ENCODE data around the gene INPP4B. TPM values are rescaled to one million over a fixed set of nuclear protein-coding genes. Genes with fewer than 3 reads are reported as not detected.

Gene INPP4B
- total RNA-seq: 1.3 and 3.9 TPM in 2 replicates

DNA sequence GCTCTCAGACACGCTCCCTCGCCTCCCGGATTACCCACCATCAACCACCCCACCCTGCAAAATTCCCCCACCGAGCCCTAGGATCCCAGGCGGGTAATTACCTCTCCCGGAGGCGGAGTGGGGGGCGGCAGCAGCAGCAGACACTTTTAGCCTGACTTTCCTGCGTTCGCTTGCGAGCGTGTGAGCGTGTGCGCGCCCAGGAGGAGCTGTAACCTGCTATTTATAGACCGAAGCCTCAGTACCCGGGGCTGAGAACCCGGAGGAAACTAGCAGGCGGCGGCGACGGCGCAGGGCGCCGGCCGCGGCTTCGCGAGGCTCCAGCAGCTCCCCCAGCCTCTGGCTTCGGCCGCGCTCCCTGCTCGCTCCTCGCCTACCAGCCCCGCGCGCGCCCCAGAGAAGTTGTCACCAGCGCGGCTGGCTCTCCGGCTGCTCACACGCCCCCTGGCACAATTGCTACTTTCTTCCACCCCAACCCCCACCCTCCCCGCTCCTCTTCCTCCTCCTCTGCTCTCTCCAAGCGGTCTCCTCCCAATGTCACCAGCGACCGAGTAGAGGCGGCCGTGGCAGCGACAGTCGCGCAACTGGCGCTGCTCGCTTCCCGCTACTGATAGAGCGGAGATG lies at the start of gene INPP4B:
INPP4B (minus strand) TSS at position 194 of the 621 bp plus-strand sequence.
- no peak for DNase-seq (ENCODE audit: low read depth, low spot score)

DNA sequence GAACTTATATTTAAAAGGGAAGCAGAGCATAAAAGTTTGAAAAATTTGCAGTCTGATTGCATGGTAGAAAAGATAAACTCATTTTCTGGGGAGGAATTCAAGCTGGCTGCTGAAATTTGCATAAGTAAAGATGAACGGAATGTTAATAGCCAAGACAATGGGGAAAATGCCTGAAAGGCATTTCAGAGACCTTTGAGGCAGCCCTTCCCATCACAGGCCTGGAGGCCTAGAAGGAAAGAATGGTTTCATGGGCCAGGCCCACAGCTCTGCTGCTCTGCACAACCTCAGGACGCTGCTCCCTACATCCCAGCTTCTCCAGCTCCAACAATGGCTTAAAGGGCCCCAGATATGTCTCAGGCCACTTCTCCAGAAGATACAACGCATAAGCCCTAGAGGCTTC lies 46.9 kb upstream of the INPP4B start:
- no peak for DNase-seq (ENCODE audit: low read depth, low spot score)

DNA sequence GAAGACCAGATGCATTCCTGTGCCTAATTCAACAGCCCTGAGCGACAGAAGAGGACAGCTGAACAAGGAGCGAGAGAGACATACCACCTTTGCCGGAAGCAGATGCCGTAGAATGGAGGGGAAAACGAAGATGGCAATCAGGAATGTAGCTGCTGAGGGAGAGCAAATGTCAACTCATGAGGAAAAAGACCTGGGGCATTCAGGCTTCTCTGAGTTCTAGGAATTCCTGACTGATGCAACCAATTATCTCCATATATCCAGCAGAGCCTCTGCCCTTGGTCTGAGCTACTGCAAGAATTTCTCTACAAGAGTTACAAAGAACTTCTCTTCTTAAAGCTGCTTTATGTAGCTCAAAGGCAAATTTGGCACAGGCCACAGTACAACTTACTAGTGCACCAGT lies 40.5 kb upstream of the INPP4B start:
- DNase-seq (ENCODE audit: low read depth, low spot score): no peak

DNA sequence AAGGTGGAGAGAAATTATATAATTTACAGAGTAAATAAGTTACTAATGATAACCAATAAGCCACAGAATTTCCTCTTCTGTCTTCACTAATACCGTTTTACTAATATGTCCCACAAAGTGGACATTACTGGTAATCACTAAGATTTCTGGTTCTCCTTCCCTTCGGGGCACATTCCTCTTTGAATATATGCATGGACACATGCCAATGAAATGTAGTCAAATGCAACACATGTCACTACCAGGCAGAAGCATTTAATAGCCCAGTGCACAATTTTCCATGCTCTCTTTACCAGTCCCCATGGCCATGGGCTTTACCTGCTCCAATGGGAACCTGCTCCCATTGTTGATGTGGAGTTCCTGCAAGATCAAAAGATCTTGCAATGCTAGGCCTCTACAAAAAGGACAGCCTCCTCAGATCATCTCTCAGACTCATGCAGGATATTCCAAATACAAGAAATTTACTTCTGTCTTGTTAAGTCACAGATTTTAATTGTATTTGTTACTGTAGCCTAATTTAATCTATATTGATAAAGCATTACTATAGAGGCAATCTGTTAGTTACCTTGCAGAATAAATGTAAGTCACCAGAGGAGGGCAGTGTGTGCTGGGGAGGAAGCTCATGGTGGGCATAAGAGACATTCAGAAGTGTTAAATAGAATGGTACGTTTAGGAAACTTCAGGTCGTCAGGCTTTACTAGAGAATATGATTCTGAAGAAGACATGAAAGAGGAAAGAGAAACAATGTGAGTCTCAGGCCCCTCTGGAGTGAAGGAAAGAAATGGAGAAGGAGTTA lies 37.1 kb upstream of the INPP4B start:
- DNase-seq (ENCODE audit: low read depth, low spot score): no peak

DNA sequence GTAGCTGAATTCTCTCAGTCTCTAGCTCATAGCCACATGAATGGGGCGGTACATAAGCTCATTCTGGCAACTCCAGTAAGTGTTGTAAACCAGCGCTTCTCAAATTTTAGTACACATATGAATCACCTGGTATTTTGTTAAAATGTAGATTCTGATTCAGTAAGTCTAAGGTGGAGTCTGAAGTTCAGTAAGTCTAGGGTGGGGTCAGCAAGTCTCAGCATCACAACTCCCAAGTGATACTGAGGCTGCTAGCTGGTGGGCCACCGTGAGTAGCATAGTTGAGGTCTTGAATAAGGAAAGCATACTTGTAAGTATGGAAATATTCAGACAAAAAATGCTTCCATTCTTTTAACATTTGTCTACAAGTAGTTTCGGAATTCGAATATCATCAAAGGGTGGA lies 36.1 kb upstream of the INPP4B start:
- no peak for DNase-seq (ENCODE audit: low read depth, low spot score)

DNA sequence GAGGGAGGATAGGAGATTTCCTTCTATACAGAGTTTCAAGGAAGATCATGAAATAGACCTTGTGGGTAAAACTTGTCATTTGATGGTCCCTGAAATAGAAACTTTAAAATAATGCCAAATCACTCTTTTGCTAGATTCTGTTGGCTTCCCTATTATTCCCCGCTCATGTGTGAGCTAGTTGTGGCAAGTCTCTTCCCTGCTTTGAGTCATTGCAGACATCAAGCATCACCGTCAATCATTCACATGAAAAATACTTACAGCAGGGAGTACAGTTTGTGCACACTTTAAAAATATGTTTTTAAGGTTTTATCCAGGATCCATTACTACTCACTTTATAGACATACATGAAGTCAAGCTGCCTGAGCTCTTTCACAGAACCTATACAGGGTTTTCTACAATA lies 35.2 kb upstream of the INPP4B start:
- DNase-seq (ENCODE audit: low read depth, low spot score): no peak

DNA sequence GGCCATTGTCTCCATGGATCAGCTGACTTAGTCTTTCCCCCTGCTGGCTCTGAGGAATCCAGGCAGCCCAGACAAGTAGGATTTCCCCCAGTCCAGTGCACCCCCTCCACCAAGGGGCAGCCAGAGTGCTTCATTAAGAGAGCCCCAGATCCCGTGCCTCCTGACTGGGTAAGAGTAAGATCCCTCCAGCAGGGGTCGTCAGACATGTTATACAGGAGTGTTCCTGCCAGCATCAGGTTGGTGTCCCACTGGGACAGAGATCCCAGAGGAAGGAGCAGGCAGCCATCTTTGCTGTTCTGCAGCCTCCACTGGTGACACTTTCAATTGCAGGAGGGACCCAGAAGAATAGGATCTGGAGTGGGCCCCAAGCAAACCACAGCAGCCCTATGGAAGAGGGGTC lies 29.0 kb upstream of the INPP4B start:
- no peak for DNase-seq (ENCODE audit: low read depth, low spot score)

DNA sequence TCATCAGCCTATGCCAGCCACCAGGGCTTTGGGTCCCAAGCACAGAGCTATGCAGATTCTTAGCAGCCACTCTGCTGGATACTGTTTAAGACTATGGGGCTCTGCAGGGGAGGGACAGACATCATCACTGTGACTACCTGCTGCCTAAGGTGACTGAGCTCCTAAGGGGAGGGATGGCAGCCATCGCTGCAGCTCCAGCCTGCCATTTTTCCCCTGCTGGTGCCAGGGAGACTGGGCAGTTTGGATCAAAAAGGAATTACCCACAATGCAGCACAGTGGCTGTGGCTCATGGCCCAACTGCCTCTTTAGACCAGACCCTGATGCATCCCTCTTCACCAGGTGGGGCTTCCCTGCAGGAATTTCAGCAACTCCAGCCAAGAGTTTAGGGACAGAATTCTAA lies 28.6 kb upstream of the INPP4B start:
- no peak for DNase-seq (ENCODE audit: low read depth, low spot score)

DNA sequence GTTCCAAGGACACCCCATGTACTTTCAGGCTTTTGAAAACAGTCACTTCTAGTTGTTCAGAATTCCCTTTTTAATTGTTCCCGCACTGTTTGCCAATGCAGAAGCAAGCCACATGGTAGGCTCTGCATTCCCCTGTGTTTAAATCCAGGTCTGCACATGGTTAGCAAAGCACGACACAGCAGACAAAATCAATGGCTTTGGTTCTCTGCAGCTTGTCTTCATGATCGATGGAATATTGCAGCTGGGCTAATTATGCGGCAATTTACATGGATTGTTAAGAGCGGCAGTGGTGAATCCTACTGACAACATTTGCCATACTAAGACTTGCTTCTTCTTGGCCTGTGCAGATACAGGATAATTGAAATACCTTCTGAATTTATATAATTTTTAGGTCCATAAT lies 20.6 kb upstream of the INPP4B start:
- DNase-seq (ENCODE audit: low read depth, low spot score): no peak

DNA sequence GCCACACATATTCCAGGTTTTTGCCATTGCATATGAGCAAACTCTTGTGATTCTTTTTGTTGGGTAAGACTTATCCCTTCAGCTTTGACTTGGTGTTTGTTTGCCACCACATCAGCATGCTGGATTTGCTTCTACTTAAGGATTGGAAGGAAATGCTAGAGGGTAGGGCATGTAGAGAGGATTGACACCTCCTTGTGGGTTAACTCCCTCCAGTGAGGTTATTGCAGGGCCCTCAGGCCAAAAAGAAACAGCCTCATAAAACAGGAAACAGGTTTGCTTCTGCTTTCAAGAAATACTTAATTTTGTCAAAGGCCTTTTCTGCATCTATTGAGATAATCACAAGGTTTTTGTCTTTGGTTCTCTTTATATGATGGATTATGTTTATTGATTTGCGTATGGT lies 15.2 kb upstream of the INPP4B start:
- DNase-seq (ENCODE audit: low read depth, low spot score): no peak

DNA sequence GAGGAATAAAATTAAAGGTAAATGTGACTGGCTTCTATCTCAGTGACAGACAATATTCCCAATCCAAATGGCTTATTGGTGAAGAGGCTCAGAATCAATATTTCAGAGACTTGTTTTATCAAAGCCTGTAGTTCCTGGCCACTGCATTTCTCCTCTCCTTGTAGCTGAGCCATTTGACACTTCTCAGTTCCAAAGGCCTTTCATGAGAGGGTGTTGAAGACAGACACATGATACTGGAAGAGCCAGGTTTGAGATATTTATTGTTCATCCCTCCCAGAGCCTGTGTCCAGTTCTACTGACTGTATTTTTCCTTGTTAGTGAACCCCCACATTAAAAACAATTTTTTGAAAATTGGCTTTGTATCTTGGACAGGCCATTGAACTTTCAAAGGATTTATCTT lies 12.9 kb upstream of the INPP4B start:
- DNase-seq (ENCODE audit: low read depth, low spot score): no peak

DNA sequence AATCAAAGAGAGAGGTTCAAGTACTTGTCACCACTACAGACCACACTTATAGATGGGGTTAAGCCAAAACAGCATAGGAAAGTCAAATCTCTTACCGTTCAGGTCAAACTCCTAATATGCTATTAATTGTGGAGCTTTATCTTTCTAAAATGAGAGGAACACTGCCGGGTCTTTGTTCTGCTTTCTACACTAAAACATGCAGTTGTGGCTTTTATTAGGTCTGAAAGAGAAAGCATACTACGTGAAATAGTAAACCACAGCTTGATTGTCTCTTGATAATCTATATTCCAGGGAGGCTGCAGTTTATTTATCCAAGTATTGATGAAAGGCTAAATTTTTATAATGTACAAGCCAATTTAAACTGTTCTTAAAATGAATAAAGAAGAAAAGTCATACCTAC lies 12.3 kb upstream of the INPP4B start:
- no peak for DNase-seq (ENCODE audit: low read depth, low spot score)

DNA sequence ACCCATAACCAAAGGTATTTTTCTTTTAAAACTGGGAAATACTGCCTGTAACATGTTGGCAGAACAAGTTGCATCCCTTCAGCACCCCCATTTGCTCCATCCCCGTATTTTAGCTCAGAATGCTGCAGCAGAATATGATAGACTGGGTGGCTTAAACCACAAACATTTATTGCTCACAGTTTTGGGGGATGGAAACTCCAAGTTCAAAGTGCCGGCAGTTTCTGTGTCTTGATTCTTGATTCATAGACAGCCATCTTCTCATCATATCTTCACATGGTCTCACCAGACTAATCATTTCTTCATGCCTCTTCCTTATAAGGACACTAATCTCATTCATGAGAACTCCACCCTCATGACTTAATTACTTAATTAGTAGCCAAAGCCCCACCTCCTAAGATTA lies 10.5 kb upstream of the INPP4B start:
- DNase-seq (ENCODE audit: low read depth, low spot score): no peak

DNA sequence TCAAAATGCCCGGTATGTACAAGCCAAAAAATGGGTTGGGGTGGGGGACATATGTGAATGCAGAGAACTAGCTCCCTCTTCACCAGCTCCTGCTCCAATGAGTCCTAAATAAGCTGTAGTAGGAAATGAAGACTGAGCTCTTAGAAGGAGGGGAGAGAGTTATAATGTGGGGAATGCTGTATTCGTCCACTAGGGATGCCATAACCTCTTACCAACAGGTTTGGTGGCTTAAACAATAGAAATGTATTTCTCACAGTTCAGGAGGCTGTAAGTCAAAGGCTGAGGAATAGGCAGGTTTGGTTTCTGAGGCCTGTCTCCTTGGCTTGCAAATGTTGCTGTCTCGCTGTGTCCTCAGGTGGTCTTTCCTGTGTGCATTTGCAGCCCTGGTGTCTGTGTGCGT lies 4.4 kb upstream of the INPP4B start:
- no peak for DNase-seq (ENCODE audit: low read depth, low spot score)

DNA sequence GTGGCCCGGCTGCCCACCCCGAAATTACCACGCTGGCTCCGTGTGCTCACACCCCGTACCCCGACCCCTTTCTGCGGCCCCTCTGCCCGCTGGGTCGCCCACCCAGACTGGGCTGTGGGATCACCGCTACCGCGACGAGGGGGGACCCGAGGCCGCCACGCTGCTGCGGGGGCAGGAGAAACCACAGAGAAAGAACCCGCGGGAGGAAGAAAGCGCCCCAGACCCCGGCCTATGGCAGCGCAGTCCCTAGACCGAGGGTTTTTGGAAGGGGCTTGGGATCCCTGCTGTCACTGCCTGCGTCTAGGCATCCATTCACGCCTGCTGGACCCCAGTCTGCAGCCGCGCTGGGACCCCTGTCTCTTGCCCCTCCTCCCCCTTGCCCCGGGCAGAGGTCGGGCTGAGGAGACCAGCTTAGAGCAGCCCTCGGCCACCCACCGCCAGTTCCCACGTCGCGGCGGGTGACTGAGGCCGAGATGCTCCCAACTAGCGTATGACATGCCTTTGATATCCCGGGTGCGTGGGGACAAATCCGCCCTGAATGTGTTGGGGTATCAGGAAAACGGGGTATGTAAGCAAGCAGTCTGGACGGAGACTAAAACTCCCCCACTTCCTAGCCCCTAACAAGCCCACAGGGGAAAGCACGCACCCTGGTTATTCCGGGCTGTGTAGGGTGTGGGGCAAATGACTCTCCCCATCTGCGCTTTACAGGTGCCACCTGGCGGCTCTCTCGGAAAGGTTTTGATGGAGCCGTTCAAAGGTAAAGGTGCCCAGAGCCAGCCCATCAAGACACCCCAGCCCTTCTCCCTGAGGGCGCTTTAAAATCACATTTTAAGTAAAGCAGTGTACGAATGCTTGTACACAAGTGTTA lies 862 bp upstream of the INPP4B start:
- no peak for DNase-seq (ENCODE audit: low read depth, low spot score)

DNA sequence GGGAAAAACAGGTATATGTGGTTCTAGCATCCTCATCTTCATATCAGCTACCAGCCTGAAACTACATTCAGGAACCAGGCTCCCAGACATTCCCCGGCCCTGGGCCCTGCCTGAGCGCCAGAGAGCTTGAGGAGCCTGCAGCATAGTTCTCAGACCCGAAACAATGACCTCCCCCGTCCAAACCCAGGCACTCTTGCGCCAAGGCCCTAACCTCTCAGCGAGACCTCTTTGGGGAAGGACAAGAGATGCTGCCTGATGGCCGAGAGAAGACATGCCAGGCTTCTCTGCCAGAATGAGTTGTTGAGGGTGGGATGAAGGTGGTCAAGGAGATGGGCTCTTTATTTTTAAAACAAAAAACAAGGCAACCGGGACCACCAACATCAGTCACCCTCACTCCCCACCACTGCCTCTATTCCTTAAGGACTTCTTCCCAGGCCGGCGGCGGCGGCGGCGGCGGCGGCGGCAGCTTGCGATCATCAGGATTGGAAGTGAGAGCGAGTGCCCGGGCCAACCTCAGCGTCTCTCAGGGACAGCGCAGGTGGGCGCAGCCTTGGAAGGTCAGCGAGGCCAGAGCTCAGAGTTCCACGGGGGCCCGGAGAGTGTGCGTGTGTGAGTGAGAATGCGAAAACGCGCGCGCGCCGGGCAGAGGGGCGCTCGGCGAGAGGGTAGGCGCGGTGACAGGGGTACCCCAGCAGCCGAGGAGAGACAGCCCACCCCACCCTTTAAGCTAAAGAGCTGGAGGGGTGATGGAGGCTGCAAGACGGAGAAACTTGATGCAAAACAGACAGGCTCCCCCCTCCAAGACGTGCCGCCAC lies 601 bp downstream of the INPP4B start:
- DNase-seq (ENCODE audit: low read depth, low spot score): no peak

DNA sequence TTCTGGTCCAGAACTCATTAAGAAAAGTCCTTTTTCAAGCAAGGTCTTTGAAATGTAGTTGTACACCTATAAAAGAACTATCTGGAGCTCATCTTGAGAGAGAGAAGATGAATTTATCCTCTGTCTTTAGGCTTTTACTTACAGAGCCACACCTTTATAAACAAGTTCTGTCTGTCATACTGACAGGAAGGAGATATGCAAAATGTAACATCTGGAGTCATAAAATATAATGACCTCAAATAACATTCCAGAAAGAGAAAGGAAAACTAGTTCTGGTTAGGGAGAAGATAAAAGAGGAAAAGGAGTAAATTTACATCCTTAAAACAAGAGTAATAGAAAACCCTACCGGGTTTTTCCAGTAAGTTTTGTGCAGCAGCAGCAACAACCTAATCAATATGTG lies 1.3 kb downstream of the INPP4B start:
- DNase-seq (ENCODE audit: low read depth, low spot score): no peak

DNA sequence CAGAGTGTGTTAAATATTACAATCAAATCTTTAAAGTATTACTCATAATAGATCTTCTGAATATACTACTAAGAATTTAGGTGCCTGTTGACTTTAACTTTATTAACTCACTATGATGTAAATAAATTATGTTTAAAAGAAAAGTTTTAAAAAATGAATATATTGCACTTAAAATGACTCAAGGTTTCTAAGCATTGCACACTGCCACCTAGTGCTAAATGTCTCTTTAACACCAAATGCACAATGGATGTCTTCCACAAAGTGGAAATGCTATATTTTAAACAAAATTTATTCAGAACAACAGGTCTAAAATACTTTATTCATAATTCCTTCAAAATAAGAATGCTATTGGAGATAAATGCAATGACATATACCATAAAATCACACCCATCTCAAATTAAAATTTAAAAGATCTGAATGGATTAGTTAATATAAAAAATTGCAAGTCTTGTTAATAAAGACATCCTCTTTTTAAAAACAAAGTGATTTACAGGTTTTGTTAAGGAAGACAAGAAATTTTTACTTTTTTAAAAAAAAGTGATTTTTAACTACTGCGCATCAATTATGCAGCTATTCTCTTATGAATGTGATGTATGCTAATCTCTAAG lies 5.5 kb downstream of the INPP4B start:
- peak; percentile 4 for DNase-seq (ENCODE audit: low read depth, low spot score)

DNA sequence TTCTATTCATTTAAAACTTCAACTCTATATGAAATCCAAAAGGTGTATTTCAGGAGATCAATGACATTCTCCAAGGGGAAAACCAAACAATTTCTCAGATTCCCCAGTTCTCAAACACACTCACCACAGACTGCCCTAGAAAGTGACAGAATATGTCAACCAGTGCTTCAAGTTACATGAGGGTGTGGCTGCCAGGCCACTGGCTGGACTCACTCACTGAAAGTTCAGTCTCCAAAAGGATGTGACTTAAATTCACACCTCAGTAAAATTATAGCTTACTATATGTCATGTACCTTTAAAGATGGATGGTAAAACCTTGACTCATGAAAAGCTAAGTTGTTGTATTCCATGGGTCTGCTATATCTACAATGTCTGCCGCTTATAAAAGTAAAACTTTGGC lies 7.3 kb downstream of the INPP4B start:
- DNase-seq (ENCODE audit: low read depth, low spot score): no peak

DNA sequence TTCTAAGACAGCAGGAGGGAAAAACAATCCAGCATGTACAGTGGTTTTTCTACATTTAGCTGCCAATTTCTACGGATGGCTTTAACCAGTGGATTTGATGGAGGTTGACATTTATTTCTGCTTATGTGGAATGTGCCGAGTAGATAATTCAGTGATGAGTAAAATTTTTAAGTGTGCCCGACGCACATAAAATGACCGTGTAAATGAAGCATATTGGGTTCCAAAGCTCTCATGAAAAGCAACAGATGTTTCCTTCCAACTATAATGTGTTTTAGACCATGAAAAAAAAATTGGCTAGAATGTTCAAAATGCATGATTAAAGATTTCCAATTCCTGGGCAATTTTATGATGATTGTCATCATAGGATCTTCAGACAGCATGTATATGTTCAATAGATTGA lies 14.1 kb downstream of the INPP4B start:
- DNase-seq (ENCODE audit: low read depth, low spot score): no peak
